Spinal cord (tissue), 10 donors: ENCODE measurements around the gene PP2D1. TPM values are rescaled to one million over a fixed set of nuclear protein-coding genes. Genes with fewer than 3 reads are reported as not detected.
A peak's percentile ranks its signal among the peaks of the same experiment; 100 is the strongest.

Experiments used
- DNase-seq, 6 donors: peaks; one replicate each; pipeline versions ENCODE4 v3.0.0 to v3.0.0-alpha.2; 2013 to 2015; ENCODE audit warnings: low spot score in 6 of 6, low read depth in 4 of 6
- H3K27ac ChIP-seq: one replicate; pipeline ENCODE4 v1.5.1; 2013; ENCODE audit warnings: low read depth, low read length, control low read depth
- H3K27me3 ChIP-seq: one replicate; pipeline ENCODE4 v1.6.1; 2013; ENCODE audit warnings: low read length; ENCODE audit not compliant: control insufficient read depth, insufficient read depth
- H3K36me3 ChIP-seq: one replicate; pipeline ENCODE4 v1.6.1; 2013; ENCODE audit warnings: low read length; ENCODE audit not compliant: control insufficient read depth, insufficient read depth
- H3K4me1 ChIP-seq: one replicate; pipeline ENCODE4 v1.6.1; 2013; ENCODE audit warnings: low read length; ENCODE audit not compliant: control insufficient read depth, insufficient read depth
- H3K4me3 ChIP-seq: one replicate; pipeline ENCODE4 v1.5.1; 2013; ENCODE audit warnings: low read depth, low read length, control low read depth
- H3K9me3 ChIP-seq: one replicate; pipeline ENCODE4 v1.6.1; 2013; ENCODE audit warnings: low read length; ENCODE audit not compliant: control insufficient read depth, insufficient read depth
- WGBS: methylation state at CpG from one replicate; pipeline ENCODE4 v1.1.5; 2013; ENCODE audit warnings: missing lambda C conversion rate; ENCODE audit not compliant: insufficient coverage; 5-methylcytosine and 5-hydroxymethylcytosine counted together
- polyA plus RNA-seq, 2 donors: library from polyadenylated mRNA; unstranded; fragments of 120-200 nt; gene quantifications; one replicate each; pipeline ENCODE4 v1.2.1, GENCODE V29; 2013; ENCODE audit not compliant: insufficient read length in 2 of 2
- total RNA-seq, 2 donors: library from RNA; depleted of rRNA in 1 of 2; stranded (reverse); fragments of 120-200 nt in 1 of 2; fragments of >200 nt in 1 of 2; gene quantifications; one replicate each; pipeline versions ENCODE4 v1.2.3 to v1.2.4, GENCODE V29; 2013 to 2014
- donor health status: healthy.

Gene PP2D1
- total and polyA plus RNA-seq, 4 donors = 0.44 to 1.1 TPM; not detected in 2

DNA sequence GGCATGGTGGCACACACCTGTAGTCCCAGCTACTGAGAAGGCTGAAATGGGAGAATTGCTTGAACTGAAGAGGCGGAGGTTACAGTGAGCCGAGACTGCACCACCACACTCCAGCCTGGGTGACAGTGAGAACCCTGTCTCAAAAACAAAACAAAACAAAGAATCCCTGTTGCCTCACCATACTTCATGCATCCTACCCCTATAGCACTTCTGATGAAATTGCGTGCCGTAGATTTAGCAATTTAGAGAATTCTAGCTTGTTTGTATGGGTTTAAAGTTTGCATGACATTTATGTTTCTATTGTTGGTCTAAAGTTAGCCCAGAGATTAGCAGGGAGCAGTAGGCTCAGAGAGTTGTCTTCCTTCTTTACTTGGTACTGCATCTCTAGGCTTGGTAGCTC lies 57.4 kb downstream of the PP2D1 start:
- Histone ChIP-seq H3K4me1 (peaks cover 5% of the 10 kb centered on the region), H3K27ac (no peak overlapping the region), H3K27me3 (no peaks in the 10 kb centered on the region), H3K36me3 (peaks cover 22% of the 10 kb centered on the region), H3K9me3 (no peaks in the 10 kb centered on the region), H3K4me3 (no peak overlapping the region)
- WGBS = no CpG with 5 or more reads among the region's 4 CpGs
- no peak for DNase-seq

DNA sequence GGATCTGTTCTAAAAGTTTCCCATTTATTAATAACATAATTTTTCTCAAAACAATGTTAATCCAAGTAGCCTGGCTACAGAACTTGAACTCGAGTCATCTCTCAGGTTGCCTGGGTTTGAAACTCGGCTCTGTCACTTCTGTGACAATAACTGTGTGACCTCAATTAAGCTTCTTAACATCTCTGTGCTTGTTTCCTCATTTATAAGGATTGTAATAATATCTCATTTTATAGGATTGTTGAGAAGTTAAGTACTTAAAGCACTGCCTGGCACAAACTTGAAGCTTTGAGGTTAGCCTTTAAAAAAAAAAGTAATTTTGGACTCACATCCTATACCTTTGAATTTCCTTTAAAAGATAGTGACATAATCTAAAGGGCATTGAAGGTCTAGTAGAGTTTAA lies 61.7 kb downstream of the PP2D1 start:
- no peak overlapping the region for H3K27ac ChIP-seq
- peaks cover 16% of the 10 kb centered on the region for H3K36me3 ChIP-seq
- no peak overlapping the region for H3K4me3 ChIP-seq
- H3K4me1 ChIP-seq = peaks cover 5% of the 10 kb centered on the region
- H3K9me3 ChIP-seq = no peaks in the 10 kb centered on the region
- no peak for DNase-seq
- WGBS = no CpG with 5 or more reads among the region's 2 CpGs
- H3K27me3 ChIP-seq = no peaks in the 10 kb centered on the region

GRCh38 chr3:19948226-19948591 lies 63.9 kb downstream of the PP2D1 start:
- peak overlapping the region; percentile 99 for H3K4me3 ChIP-seq
- no peaks in the 10 kb centered on the region for H3K27me3 ChIP-seq
- no peaks in the 10 kb centered on the region for H3K9me3 ChIP-seq
- peaks cover 5% of the 10 kb centered on the region for H3K4me1 ChIP-seq
- no CpG with 5 or more reads among the region's 2 CpGs for WGBS
- peaks cover 7% of the 10 kb centered on the region for H3K36me3 ChIP-seq
- DNase-seq = no peak
- H3K27ac ChIP-seq = peak overlapping the region; percentile 98

GRCh38 chr3:19947549-19948225 lies 64.4 kb downstream of the PP2D1 start:
- peaks cover 5% of the 10 kb centered on the region for H3K4me1 ChIP-seq
- peaks cover 6% of the 10 kb centered on the region for H3K36me3 ChIP-seq
- peak overlapping the region; percentile 99 for H3K4me3 ChIP-seq
- WGBS = under 1% methylated on average over 25 of the region's 30 CpGs
- no peaks in the 10 kb centered on the region for H3K9me3 ChIP-seq
- H3K27me3 ChIP-seq = no peaks in the 10 kb centered on the region
- peak overlapping the region; percentile 98 for H3K27ac ChIP-seq
- DNase-seq = peak; percentile 19 to 75 (median 42)

GRCh38 chr3:19946832-19947548 lies 65.1 kb downstream of the PP2D1 start, which contains the start of gene RAB5A:
RAB5A (plus strand) TSS chr3:19947097; CDS start chr3:19950899, 3,802 bp downstream.
- peak; percentile 88 to 100 (median 96) for DNase-seq
- WGBS = under 1% methylated on average over 64 of the region's 73 CpGs
- H3K9me3 ChIP-seq = no peaks in the 10 kb centered on the region

DNA sequence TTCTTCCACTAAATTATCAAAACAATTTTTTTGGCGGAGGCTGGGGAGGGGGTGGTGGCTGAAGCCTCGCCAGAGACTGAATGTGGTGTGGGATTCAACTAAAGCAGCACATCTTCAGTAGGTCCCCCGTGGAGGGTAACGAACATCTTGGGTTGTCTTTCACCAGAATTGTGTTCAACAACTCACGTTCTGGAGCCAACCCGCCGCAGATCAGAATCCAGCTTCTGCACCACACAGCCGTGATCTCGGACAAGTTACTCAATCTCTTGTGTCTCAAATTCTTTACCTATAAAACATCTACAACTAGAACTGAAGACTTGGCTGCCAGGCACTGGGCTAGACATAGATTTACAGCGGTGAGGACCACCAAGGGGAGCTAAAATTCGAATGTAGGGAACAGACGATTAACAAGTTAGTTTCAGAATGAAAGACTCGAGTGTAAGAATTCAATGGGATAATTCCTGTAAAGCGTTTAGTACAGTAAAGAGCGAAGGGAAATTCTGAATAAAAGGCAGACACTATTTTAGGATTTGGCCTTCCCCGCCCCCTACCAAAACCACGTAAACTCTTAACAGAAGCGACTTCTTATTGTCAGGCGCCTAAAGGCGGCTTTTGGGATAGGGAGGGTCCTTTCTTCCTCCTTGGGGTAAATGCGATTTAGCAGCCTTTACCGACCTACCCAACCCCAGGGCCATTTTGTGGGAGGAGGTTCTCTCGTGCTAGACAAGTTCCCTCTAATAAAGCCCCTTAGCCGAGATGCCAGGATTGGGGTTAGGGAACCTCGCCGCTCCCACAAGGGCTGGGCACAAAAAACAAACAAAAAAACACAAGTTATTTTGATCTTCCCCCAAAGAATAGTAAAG lies 65.9 kb downstream of the PP2D1 start:
- no peaks in the 10 kb centered on the region for H3K9me3 ChIP-seq
- WGBS = 65% methylated on average over 5 of the region's 26 CpGs
- DNase-seq = peak in 2 of 6 donors; percentile 1

More at GRCh38 chr3:19946832-19947548, 65.1 kb downstream of the PP2D1 start, which contains the start of gene RAB5A:
- H3K27me3 ChIP-seq = no peaks in the 10 kb centered on the region
- peak within 1 kb of the TSS; percentile 99 for H3K4me3 ChIP-seq
- H3K4me1 ChIP-seq = peaks cover 5% of the 10 kb centered on the region
- H3K36me3 ChIP-seq = peaks cover 5% of the 10 kb centered on the region
- peak within 1 kb of the TSS; percentile 98 for H3K27ac ChIP-seq

DNA sequence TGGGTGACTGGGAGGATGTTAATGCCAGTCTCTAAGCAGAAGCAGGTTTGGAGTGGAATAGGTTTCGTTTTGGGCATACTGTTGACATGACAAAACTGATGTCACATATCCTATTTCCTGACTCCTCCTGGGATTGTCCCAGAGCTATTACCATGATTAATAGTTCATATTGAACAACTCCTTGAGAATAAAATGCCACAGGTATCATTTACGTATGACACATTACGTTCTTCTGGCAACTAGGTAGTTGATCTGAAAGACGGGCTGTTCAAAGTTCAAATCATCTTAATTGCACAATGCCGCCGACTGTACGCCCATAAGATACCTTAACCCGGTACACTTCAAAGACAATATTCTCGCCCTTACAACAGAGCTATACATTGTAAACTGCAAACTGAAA lies 66.5 kb downstream of the PP2D1 start:
- H3K4me3 ChIP-seq = no peak overlapping the region
- 100% methylated on average over 1 of the region's 9 CpGs for WGBS

More for the DNA sequence above, 65.9 kb downstream of the PP2D1 start:
- Histone ChIP-seq H3K27me3 (no peaks in the 10 kb centered on the region), H3K4me1 (peaks cover 5% of the 10 kb centered on the region), H3K36me3 (no peaks in the 10 kb centered on the region), H3K27ac (peak overlapping the region; percentile 98), H3K4me3 (peak overlapping the region; percentile 99)

DNA sequence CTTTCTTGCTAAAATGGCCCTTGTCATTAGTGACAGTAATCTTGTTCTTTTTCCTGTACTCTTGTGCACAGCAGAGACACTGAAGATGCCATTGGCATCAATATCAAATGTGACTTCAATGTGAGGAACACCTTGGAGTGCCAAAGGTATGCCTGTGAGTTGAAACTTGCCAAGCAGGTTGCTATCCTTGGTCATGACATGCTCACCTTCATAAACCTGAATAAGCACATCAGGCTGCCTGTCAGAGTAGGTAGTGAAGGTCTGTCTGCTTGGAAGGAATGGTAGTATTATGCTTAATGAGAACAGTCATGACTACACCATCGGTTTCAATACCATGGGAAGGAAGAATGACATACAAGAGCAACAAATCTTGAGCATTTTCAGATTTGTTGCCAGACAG lies 71.4 kb downstream of the PP2D1 start:
- no peaks in the 10 kb centered on the region for H3K4me1 ChIP-seq
- no peaks in the 10 kb centered on the region for H3K36me3 ChIP-seq
- no peak overlapping the region for H3K27ac ChIP-seq
- no CpG with 5 or more reads among the region's 1 CpG for WGBS
- H3K27me3 ChIP-seq = no peaks in the 10 kb centered on the region
- H3K4me3 ChIP-seq = no peak overlapping the region
- no peaks in the 10 kb centered on the region for H3K9me3 ChIP-seq
- no peak for DNase-seq

More for the DNA sequence above, 66.5 kb downstream of the PP2D1 start:
- H3K9me3 ChIP-seq = no peaks in the 10 kb centered on the region
- no peaks in the 10 kb centered on the region for H3K27me3 ChIP-seq
- no peak overlapping the region for H3K27ac ChIP-seq
- no peak for DNase-seq
- H3K36me3 ChIP-seq = no peaks in the 10 kb centered on the region
- H3K4me1 ChIP-seq = peaks cover 5% of the 10 kb centered on the region

- no CpG with 5 or more reads among the region's 1 CpG for WGBS
Measured at GRCh38 chr3:19938295-19938627, 73.8 kb downstream of the PP2D1 start.

More at GRCh38 chr3:19938295-19938627, 73.8 kb downstream of the PP2D1 start:
- DNase-seq = no peak
- Histone ChIP-seq H3K4me3 (no peak overlapping the region), H3K27me3 (no peaks in the 10 kb centered on the region), H3K27ac (no peak overlapping the region), H3K9me3 (no peaks in the 10 kb centered on the region), H3K4me1 (no peaks in the 10 kb centered on the region), H3K36me3 (no peaks in the 10 kb centered on the region)
